Muscle of back (tissue), 11 donors: ENCODE measurements around the gene ZSWIM7. TPM values are rescaled to one million over a fixed set of nuclear protein-coding genes. Genes with fewer than 3 reads are reported as not detected.
"Not testable (repeated sequence)": the region's sequence is repeated elsewhere in the genome, so short reads cannot be mapped to it uniquely, and the experiment has no call there.

Experiments used
- DNase-seq, 3 donors: peaks; one replicate each; pipeline versions ENCODE4 v3.0.0 to v3.0.0-alpha.2; 2013
- polyA plus RNA-seq, 10 donors: library from polyadenylated mRNA; unstranded; fragments of 120-200 nt; gene quantifications; one replicate each; pipeline ENCODE4 v1.2.1, GENCODE V29; 2013; ENCODE audit not compliant: insufficient read length in 10 of 10

ZSWIM7 gene
- polyA plus RNA-seq, 10 donors: 28.6 to 47.8 (median 37.2) TPM

DNA sequence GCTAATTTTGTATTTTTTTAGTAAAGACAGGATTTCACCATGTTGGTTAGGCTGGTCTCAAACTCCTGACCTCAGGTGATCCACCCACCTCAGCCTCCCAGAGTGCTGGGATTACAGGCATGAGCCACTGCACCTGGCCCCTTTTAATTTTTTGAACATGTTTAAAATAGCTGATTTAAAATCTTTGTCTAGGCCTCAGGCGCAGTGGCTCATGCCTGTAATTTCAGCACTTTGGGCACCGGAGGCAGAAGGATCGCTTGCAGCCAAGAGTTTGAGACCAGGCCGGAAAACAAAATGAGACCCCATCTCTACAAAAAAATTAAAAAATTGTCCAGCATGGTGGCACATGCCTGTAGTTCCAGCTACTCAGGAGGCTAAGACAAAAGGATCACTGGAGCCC lies 63.0 kb downstream of the ZSWIM7 start:
- not testable (repeated sequence) for DNase-seq

DNA sequence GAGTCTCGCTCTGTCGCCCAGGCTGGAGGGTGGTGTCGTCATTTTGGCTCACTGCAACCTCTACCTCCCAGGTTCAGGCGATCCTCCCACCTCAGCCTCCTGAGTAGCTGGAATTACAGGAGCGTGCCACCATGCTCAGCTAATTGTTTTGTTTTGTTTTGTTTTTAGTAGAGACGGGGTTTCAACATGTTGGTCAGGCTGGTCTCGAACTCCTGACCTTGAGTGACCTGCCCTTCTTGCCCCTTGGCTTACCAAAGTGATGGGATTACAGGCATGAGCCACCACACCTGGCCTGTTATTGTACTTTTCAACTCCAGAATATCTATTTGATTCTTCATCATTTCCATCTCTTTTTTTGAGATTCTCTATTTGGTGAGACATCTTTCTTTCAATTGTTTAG lies 63.6 kb downstream of the ZSWIM7 start:
- DNase-seq: no peak

DNA sequence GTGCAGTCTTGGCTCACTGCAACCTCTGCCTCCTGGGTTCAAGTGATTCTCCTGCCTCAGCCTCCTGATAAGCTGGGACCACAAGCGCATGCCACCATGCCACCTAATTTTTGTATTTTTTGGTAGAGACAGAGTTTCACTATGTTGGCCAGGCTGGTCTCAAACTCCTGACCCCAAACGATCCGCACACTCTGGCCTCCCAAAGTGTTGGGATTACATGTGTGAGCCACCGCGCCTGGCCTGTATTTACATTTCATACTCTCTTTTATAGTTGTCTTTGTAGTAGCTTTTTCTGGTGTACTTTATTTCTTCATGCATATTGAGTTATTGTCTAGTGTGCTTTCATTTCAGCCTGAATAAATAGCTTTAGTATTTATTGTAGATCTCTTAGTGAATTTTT lies 64.6 kb downstream of the ZSWIM7 start:
- no peak for DNase-seq

DNA sequence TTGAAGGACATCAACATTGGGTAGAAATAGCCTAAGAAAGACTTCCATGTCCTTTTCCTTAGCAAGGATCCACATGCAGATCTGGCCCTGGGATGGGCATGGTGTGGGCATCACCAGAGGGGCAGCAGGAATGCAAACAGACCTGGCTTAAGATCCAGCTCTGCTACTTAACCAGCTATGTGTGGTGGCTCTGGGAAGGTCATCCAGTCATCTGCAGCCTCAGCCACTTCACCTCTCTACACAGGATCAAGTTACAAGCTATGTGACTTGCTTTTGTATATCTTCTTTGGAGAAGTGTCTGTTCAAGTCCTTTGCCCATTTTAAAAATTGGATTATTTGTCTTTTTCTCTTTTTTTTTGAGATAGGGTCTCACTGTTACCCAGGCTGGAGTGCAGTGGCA lies 68.1 kb downstream of the ZSWIM7 start:
- no peak for DNase-seq

DNA sequence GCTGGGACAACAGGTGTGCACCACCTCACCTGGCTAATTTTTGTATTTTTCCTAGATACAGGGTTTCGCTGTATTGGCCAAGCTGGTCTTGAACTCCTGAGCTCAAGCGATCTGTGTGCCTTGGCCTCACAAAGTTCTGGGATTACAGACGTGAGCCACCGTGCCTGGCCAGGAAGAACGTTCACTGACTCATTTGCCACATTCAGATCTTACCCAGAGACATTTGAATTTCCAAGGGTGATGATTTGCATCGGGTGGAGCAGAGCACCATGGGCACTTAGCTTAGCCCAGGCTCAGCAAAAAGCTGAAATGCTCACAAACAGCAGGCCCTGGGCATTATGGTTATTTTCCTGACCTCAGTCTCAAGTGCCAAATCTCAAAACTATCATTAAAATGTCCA lies 69.1 kb downstream of the ZSWIM7 start:
- no peak for DNase-seq

DNA sequence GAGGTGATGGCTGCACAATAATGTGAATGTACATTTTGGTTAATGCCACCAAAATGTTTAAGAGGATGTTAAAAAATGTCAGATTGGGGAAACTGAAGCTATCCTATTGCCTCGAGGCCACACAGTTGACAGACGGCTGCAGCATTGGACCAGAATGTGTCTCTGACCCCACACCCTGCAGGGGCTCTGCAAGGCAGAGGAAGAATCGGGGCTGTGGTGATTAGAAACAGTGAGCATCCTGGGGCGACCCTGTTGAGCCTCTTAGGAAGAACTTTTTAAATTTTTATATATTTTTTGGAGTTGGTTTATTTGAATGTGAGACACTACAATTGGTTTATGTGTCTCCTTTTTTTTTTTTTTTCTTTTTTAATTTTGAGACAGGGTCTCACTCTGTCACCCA lies 69.6 kb downstream of the ZSWIM7 start:
- DNase-seq: no peak

DNA sequence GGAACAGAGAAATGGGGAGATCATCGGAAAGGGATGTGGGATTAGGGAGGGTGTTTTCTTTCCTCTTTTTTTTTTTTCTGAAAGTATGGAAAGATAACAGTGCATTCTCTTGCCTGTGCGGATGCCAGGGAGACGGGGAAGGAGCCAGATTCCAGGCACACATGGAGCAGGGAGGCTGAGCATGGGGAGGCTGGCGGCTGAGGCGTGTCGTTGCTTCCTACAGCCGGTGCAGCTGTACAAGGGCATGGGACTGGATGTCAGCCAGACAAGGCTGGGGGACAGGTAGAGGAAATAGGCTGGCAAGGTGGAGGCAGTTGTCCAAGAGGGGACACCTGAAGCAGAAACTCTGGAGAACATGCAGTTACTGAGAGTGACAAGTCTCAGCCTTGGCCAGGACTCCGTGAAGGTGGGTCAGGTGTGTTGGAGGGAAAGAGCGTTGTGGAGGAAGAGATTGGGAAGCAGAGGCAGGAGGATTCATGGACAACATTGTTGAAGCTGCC lies 71.2 kb downstream of the ZSWIM7 start:
- DNase-seq: no peak

Other genes with a start within 250 kb of the ZSWIM7 start
- 1 to 10 TPM; 2.1 to 6.9 (median 3.7) TPM for gene ADORA2B, start 54.6 kb downstream of the ZSWIM7 start, polyA plus RNA-seq
- 10 to 100 TPM; 17.4 to 30.7 (median 25.5) TPM for gene TTC19, start 120 bp upstream of the ZSWIM7 start, polyA plus RNA-seq
- gene NCOR1, start 215.8 kb upstream of the ZSWIM7 start, polyA plus RNA-seq: 10 to 100 TPM; 49.3 to 76.5 (median 58.8) TPM
- gene PIGL, start 217.5 kb upstream of the ZSWIM7 start, polyA plus RNA-seq: 10 to 100 TPM; 11.4 to 28.1 (median 14.2) TPM